D721Med (cell line): ENCODE data around the gene CYP19A1.

ENCODE experiments used
- DNase-seq: peaks from one replicate; pipeline ENCODE4 v3.0.0; 2011; ENCODE audit warnings: low spot score; ENCODE audit not compliant: insufficient read length
- FAIRE-seq: peaks from 2 replicates; lab custom pipeline; 2011; peaks lifted over from hg19 to GRCh38; lab: Jason Lieb, UNC
- CTCF ChIP-seq: IDR thresholded peaks from 2 replicates; pipeline ENCODE4 v1.5.1; 2012; ENCODE audit warnings: mild to moderate bottlenecking, control low read depth; ENCODE audit not compliant: insufficient read depth; ENCODE audit errors: missing control alignments

Gene CYP19A1

GRCh38 chr15:51312166-51313073, 26.0 kb downstream of the CYP19A1 start:
- DNase-seq (no peak), FAIRE-seq (no peak)
- TF ChIP-seq CTCF: no peak

GRCh38 chr15:51311510-51311909, 26.9 kb downstream of the CYP19A1 start:
- TF ChIP-seq CTCF: no peak
- FAIRE-seq (no peak), DNase-seq (no peak)

GRCh38 chr15:51310064-51310463, 28.3 kb downstream of the CYP19A1 start:
- no peak for FAIRE-seq
- DNase-seq: no peak
- no peak for TF ChIP-seq CTCF

GRCh38 chr15:51307811-51308210, 30.6 kb downstream of the CYP19A1 start:
- FAIRE-seq (no peak), DNase-seq (no peak)
- TF ChIP-seq CTCF: no peak

- no peak for TF ChIP-seq CTCF
- DNase-seq: no peak
- FAIRE-seq: no peak
Measured at GRCh38 chr15:51307325-51307724, 31.1 kb downstream of the CYP19A1 start.

GRCh38 chr15:51303462-51303980, 34.9 kb downstream of the CYP19A1 start:
- DNase-seq (no peak), FAIRE-seq (no peak)
- TF ChIP-seq CTCF: no peak

GRCh38 chr15:51302480-51302879, 35.9 kb downstream of the CYP19A1 start:
- no peak for TF ChIP-seq CTCF
- DNase-seq: no peak
- FAIRE-seq: no peak
